Hematopoietic multipotent progenitor cell treated with erythropoietin and hydrocortisone succinate and interleukin-3 and kit ligand, for 8 days (in vitro differentiated cells): ENCODE results near the gene ZNF740.
"Not testable (repeated sequence)": the region's sequence is repeated elsewhere in the genome, so short reads cannot be mapped to it uniquely, and the experiment has no call there.

Experiments used
- DNase-seq: peaks from one replicate; pipeline ENCODE4 v3.0.0-alpha.2; 2015

ZNF740 gene

DNA sequence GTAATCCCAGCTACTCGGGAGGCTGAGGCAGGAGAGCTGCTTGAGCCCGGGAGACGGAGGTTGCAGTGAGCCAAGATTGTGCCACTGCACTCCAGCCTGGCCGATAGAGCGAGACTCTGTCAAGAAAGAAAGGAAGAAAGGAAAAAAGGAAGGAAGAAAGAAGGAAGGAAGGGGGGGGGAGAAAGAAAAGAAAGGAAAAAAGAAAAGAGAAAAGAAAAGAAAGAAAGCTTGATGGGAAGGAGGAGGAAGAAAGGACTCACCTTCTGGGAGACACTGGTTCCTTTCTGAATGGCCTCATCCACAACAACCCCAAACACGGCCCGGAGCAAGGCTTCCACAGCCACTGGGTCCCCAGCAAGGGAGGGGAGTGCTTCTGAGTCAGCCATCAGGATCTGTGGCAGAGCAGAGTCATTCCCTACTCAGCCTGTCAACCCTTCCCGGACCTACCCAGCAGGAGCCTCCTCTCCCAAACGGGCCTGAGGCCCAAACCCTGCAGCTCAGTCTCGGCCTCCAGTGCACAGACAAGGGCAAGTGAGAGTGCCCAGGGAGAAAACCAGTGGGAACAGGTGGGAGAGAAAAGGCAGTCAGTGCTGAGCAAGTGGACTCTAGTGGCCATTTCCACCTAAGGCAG is 7.3 kb upstream of the ZNF740 start:
- DNase-seq = no peak

DNA sequence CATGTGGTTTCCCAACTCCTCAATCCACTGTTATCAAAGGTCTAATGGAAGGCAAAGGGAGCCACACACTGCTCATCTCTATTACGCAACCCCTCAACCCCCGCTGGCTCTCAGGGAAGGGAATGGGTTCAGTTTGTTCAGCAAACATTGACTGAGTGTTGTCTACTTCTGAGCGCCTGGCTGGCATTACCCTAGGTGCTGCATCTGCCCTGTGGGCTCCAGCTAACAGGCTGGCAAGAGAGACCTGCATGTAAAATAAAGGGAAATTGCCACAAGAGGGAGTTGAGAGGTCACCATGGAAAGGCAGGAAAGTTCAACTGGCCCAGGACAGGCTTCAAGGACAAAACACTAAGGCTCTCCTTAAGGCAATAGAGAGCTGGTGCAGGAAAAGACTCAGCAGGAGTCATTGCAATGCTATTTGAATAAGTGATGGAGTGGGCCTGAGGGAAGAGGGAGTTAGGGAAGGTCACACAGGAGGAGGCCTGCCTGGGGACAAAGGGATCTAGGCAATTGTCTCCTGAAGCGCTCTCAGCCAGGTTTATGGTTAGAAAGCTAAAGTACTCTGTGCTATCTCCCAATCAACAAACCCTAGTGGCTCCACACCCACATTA is 5.5 kb upstream of the ZNF740 start:
- DNase-seq = peak; percentile 55

DNA sequence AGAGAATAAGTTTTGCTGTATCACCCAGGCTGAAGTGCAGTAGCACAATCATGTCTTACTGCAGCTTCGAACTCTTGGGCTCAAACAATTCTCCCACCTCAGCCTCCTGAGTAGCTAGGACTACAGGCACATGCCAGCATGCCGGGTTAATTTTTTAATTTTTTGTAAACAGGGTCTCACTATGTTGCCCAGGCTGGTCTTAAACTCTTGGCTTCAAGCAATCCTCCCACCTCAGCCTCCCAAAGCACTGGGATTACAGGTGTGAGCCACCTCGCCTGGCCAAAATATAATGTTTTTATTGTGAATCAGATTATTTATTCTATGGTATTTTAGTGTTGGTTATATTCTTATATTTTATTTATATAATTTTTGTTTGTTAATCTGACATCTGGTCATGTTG is 3.8 kb upstream of the ZNF740 start:
- DNase-seq = no peak

DNA sequence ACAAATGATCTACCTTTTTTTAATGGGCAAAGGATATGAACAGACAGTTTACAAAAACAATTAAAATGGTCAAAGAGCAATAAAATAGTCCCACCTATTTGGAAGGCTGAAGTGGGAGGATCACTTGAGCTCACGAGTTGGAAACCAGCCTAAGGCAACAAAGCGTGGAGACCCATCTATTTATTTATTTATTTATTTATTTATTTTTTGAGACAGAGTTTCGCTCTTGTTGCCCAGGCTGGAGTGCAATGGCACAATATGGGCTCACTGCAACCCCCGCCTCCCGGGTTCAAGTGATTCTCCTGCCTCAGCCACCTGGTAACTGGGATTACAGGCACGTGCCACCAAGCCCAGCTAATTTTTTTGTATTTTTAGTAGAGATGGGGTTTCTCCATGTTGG is 3.1 kb upstream of the ZNF740 start:
- not testable (repeated sequence) for DNase-seq

DNA sequence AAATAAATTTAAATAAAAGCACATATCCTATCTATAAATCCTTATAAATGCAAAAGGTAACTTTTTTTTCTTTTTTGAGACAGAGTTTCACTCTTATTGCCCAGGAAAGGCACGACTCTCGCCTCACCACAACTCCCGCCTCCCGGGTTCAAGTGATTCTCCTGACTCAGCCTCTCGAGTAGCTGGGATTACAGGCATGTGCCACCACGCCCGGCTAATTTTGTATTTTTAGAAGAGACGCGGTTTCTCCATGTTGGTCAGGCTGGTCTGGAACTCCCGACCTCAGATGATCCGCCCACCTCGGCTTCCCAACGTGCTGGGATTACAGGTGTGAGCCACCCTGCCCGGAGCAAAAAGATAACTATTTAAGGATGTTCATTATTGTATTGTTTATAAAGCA is 1.7 kb upstream of the ZNF740 start:
- not testable (repeated sequence) for DNase-seq

DNA sequence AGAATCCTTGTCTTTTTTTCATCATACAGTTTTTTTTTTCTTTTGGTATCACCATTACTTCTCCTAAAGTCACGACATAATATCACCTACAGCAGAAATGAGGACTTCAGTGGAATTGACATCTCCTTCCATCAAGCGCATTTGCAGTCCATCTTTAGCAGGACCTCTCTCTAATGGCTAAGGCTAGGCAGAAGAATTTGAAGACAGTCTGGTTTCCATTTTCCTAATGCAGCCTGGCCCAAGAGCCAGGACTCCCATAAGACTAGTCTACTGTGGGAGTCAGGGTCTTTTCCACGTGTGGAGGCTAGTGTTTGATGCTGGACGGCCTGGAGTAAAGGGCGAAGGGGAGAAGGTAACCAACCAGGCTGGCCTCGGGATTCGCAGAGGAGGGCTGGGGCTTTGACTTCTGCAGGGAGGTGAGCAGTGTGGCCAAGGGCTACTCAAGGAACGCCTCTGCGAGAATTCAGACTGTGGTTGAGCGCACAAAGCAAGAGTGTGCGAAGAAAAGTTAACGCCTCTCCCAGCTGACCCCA is 769 bp upstream of the ZNF740 start:
- no peak for DNase-seq

DNA sequence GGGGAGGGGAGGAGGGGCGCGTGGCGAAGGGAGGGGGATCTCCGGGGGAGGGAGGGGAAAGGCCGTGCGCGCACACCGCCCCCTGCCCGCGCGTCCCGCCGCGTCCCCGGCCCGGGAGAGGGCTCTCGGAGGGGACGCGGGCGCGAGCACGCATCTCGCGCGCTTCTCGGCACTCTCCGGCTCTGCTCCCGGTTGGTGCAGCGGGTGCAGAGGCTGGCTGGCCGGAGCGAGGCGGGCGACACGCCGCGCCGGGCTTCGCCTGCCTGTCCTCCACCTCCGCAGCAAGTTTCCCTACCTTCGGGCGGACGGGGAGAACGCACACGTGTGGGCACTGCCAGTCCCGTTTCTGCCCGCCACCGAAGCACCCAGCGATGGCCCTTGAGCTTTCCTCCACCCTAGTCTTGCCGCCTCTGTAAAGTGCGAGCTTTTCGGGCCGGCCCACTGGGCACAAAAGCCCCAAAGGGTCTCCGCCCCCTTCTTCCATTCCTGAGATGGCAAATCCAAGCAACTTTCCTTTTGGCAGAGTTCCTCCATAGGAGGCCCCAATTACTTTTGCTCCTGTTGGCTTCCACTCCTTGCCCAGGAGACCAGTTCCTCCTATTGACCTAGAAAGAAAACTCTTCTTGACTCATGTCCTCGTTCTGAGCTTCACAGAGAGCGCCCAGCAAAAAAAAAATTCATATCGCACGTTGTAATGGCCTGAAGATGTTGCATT is 566 bp downstream of the ZNF740 start:
- DNase-seq = peak; percentile 71

DNA sequence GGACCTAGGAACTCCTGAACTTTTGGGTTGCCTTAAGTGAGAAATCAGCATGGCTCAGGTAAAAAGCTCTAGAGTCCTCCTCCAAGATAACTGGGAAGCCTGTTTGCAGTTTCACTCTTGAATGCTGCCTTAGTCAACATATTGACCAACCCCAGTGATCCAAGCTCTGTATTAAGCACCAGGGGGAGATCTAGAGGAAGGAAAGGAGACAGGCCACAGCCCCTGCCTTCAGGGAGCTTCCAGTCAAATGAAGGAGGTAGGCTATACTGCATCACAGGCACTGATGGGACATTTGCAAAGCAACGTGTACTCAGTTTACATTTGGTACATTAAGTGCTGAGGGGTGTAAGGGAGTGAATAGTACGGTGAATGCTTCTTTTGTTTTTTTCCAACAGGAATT is 1.4 kb downstream of the ZNF740 start:
- peak; percentile 37 for DNase-seq

DNA sequence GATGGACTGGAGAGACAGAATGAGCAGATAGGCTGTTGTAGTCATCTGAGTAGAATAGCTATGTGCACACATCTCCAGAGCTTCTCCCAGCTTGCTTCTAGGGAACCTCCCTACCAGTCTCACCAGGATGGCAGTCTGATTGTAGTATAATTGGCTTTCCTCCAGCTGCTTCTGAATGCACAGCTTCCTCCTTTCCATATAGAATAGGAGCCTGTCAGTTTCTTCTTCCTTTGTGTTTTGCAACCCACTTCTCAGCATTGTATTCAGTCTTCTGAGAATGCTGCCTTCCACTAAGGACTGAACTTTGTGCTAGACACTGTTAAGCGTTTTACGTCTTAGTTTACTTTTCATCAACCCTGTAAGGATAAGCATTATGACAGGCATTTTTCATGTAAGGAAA is 2.4 kb downstream of the ZNF740 start:
- DNase-seq = peak; percentile 70

DNA sequence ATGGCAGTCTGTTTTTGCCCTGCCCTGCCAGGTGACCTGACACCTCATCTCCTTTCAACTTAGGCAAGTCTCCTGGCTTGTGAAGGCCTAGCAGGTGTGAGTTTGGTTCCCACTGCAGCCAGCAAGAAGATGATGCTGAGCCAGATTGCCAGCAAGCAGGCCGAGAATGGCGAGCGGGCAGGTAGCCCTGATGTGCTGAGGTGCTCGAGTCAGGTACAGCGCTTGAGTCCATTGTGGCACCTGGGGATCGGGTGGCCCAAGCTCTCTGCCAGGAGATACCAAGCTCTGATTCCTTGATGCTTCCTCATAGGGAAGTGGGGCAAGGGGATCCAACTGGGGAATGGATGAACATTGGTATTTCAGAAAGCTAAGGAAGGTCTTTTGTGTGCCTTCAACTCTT is 4.3 kb downstream of the ZNF740 start:
- no peak for DNase-seq

DNA sequence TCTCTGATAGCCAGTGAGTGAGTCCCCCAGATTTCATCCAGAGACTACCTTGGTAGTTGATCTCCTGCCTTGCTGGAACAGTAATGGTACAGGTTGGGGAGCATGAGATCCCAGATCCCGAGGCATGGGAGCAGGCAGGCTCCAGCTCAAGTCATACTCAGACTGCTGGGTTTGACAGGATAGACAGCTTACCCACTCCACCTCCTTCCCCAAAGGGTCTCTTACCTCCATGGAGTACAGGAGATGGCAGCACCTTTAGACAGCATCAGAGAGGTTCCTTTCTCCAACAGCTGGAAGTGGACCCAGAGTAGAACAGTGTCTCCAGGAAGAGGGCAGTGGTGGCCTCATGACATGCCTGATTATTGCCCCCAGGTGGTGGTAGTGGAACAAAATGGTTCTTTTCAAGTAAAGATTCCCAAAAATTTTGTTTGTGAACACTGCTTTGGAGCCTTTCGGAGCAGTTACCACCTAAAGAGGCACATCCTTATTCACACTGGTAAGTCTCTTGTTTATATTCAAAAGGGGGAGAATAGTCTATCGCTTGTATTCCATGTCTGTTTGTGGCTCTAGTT is 5.1 kb downstream of the ZNF740 start:
- no peak for DNase-seq

DNA sequence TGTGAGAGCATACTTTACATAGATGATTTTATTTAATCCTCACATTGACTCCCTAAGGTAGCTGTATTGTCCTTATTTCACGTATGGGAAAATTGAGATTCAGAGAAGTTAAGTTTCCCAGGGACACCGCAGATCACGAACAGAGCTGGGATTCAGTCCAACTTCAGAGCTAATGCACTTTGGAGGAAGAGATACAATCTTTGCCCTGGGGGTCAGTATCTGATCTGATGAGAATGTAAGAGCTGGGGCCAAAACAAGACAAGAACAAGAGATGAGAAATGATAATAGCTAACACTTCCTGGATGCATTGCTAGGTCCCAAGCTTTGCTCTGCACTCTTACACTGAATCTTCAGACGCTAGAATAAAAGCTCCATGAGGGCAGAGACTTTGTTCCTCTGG is 6.2 kb downstream of the ZNF740 start:
- no peak for DNase-seq

DNA sequence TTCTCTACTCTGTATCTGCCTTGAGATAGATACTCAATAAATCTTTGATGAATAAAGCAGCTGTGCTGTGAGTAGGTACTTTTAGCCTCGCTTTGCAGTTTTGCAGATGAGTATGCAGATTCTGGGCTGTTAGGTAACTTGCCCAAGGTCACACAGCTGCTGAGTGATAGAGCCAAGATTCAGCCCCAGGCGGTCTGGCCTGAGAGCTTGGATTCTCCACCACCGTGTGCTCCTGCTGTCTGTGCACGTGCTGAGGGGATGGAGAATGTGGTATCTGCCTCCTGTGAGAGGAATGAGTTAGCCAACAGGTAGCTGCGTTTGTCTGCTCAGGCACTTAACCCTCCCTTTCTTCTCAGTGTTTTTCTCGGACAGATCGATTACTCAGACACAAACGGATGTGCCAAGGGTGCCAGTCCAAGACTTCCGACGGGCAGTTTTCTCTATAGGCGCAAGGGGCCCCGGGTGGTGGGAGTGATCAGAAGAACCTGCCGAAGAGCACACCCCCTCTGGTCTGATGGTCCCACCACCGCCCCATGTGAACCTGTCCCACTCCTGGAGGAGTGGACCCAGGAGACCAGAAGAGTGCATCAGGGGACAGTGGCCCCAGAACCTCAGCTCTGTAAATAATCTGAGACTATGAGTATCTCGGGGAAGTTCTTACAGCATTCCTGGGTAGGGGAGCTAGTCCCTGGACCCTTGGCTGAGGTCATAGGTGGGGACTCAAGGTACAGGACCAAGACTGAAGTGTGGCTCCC is 6.8 kb downstream of the ZNF740 start:
- DNase-seq = no peak

DNA sequence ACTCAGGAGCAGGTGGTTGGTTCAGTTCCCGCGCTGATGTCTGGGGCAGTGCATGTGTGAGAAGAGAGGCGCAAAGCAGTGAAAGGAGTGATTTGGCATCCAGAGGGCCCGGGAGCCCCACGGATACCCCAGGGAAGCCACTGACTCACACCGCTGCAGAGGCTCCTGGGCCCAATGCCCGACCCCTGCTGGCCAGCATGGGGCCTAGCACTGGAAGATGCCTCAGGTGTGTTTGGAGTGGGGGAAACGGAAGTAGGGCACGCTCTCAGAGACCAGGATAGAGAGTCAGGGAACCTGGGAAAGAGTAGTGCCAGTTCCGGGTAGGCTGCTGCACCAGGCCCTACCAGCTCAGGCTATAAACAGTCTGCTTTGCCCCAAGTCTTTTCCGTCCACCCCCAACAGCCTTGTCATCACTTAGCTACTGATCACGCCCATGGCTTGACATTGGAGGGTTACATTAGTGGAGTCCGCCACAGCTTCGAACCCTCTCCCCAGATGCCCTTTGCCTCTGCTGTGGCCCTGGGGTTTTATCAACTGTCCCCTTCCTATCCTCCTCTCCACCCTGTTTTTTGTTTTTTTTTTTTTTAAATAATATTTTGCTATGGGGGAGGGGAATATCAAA is 9.7 kb downstream of the ZNF740 start:
- peak; percentile 36 for DNase-seq

DNA sequence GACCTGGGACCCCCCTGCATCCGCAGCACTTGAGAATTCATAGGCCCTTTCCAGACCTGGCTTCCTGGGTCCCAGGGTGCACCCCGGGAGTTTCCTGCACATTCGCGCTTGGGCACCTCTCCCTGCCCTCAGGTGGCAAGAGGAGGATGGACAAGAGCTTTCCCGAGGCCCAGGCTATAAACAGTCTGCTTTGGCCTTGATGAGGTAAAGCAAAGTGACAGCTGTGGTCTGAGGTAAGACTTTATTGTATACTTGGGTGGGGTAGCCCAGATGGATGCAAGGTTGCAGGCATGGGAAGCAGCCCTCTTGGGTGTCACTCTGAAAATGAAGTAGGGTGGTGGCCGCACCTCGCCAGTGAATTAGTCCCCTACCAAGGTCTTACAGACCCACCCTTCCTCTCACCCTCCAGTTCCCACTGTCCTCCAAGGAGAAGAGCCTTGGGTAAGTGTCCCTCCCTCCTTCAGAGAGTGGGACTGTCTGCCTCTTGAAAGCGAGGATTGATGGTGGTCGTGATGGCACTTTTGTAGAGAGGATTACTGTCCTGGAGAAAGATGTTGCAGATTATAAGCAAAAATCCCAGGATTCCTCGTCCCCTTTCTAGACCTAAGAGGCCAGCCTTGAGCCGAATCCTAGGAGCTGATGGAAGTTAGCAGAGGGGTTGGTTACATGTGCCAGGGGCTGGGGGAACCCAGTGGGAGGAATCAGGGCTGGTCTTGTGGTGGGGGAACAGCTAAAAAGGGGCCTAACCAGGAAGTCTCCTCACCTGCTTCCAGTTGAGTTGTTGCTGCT is 10.8 kb downstream of the ZNF740 start:
- DNase-seq = no peak

DNA sequence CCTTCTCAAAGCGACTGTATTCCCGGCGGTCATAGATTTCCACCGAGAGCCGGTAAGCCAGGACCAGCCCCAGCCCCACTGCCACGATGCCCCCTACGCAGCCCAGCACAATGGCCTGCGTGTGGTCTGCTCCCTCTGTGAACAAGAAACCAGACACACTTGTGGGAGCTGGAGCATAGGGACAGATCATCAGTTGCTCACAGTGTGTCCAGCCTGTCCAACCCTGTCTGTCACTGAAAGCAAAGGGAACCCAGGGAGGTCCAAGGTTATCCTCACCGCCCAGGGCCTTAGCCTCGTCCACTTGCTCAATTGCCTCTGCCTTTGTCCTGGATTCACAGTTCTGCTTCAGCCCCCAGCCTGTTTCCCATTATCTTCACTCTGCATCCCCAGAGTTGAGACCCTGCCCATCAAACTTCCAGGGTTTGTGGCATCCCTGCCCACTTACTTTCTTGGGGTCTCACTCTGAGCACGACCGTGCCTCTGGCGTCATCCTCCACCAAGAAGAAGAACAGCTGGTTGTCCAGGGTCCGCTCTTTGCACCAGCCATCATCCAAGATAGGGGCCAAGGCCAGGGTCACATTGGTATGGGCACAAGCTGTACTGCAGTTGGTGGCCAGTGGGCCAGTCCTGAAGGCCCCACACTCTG is 11.5 kb downstream of the ZNF740 start:
- no peak for DNase-seq

DNA sequence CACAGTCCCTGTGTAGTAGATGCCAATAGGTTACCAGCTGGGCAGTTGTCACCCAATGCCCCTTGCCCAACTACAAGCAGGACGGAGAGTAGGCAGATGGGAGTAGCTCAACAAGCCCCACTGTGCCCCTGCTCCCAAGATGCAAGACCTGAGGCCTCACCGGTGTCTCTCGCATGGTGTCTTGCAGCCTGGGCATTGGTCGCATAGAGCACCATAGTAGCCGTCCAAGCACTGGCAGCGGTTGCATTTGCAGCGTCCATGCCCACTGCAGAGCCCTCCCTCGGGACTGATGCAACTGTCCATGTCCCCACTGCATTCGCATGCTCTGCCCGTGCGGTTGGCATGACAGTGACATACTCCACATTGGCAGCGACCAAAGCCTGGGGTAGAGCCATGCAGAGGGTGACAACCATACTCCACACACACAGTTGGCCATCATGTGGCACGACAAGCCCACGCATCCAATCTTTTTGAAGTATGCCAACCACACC is 12.1 kb downstream of the ZNF740 start:
- no peak for DNase-seq

DNA sequence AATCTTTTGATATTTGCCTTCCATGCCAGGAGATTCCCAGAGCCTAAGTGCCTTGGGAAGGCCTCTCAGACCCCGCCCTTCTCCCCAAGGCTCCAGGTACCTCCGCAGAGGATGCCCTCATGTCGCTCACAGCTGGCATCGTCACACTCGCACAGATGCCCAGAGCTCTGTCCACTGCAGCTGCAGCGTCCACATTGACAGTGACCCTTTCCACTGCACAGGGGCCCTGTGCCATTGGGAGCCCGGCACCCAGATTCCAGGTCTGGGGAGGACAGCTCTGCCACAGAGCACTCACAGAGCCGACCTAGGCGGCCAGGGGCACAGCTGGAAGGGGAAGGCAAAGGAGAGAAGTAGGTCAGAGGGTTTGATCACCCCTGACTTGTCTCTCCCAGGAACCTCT is 12.5 kb downstream of the ZNF740 start:
- no peak for DNase-seq

DNA sequence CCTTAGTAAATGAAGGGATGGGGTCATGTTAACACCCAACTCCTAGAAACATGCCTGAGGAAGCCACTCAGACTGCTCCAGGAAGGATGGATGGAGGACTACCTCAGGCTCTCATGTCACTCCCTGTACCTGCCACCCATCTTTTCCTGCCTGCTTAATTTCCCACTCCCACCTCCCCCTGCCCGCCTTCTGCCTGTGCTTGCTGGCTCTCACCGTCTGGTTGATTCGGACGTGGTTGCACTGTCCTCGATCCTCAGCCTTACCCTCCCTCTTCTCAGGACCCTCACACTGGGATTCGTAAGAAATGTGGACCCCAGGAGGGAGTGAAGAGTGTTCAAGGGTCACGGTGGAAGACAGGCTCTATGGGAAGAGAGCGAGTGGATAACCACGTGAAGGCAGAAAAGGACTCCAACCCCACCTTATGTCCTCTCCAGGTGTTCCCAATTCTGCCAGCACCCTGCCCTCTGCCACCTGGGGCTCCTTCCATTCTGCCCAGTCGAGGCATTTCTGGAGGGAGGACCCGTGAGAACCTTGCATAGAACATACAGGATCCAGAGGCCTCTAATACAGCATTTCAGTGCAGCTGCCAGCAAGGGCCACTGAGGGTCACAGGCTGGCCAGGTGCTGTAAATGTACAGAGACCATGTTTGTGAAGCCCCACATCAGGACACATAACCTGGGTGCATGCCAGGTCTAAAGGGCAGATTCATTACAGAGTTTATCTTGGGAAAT is 13.6 kb downstream of the ZNF740 start:
- DNase-seq = no peak

DNA sequence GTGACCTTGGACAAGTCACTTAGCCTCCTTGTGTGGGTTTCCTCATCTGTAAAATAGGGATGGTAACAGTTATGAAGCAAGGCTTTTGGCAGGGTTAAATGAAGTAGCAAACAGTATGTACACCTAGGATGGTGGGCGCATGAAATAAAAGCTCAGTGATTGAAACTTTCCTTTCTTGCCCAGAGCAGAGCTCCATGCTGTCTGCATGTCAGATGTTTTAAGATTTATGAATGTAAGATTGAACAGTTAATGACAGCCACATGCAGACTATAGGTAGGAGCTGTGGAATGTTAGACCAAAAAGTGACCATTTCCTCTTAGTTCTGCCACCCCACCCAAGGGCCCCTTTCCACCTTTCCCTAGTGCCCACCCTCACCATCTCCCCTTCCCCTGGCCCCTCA is 14.5 kb downstream of the ZNF740 start:
- DNase-seq = no peak
